ENCODE data around the gene HLA-DQA1. TPM values are rescaled to one million over a fixed set of nuclear protein-coding genes. Genes with fewer than 3 reads are reported as not detected.
"Not testable (repeated sequence)": the region's sequence is repeated elsewhere in the genome, so short reads cannot be mapped to it uniquely, and the experiment has no call there.

Gene HLA-DQA1
- total RNA-seq (ENCODE audit: low replicate concordance), result not detected in 2 replicates

DNA sequence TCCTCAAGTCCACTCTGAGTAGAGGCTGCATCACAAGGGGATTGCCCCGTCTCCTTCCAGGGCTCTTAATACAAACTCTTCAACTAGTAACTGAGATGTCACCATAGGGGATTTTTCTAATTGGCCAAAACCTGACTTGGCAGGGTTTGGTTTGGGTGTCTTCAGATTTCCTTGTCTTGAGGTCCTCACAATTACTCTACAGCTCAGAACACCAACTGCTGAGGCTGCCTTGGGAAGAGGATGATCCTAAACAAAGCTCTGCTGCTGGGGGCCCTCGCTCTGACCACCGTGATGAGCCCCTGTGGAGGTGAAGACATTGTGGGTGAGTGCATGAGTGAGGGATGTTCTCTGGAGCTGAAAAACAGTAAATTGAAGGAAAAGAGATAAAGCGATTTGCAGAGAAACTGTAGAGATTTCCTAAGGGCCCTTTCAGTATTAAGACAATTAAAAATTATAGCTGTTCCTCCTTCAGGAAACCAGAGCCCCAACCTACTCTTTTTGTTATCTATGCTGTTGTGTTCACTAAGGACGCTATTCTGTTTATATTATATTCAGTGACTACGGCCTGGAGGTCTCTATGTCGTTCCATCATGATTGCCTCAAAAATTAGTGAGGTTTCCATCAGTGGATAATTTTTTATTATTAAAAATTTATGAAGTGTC lies at the start of gene HLA-DQA1:
TSS of gene HLA-DQA1 (plus strand) at position 188 of the 662 bp plus-strand sequence. CDS start at position 241, 53 bp downstream.
- no peak for TF ChIP-seq EZH2phosphoT487 (IDR thresholded peaks at IDR 0.05)
- Histone ChIP-seq H4K20me1 (ENCODE audit: low read depth) (no peaks in the 10 kb centered on the region), H3F3A (ENCODE audit: low read depth) (no peaks in the 10 kb centered on the region), H3K27me3 (no peaks in the 10 kb centered on the region), H3K79me2 (ENCODE audit: low read depth) (no peaks in the 10 kb centered on the region), H3K36me3 (no peaks in the 10 kb centered on the region), H2AFZ (replicated peaks) (peak within 1 kb of the TSS; percentile 63), H3K9ac (no peak within 1 kb of the TSS), H3K4me2 (no peak within 1 kb of the TSS), H3K9me3 (ENCODE audit: low read depth) (no peaks in the 10 kb centered on the region), H3K27ac (no peak within 1 kb of the TSS), H3K4me3 (no peak within 1 kb of the TSS), H3K4me1 (no peaks in the 10 kb centered on the region)
- H3K9me3 Mint-ChIP-seq, result no peaks in the 10 kb centered on the region
- H3K27me3 Mint-ChIP-seq (ENCODE audit: insufficient read depth, low read depth), result peaks cover 3% of the 10 kb centered on the region
- peaks cover 8% of the 10 kb centered on the region for H3K4me1 Mint-ChIP-seq
- H3K4me3 Mint-ChIP-seq, result no peak within 1 kb of the TSS
- no peak for DNase-seq (ENCODE audit: low spot score)
- H3K36me3 Mint-ChIP-seq, result no peaks in the 10 kb centered on the region
- H3K27ac Mint-ChIP-seq, result no peak within 1 kb of the TSS

DNA sequence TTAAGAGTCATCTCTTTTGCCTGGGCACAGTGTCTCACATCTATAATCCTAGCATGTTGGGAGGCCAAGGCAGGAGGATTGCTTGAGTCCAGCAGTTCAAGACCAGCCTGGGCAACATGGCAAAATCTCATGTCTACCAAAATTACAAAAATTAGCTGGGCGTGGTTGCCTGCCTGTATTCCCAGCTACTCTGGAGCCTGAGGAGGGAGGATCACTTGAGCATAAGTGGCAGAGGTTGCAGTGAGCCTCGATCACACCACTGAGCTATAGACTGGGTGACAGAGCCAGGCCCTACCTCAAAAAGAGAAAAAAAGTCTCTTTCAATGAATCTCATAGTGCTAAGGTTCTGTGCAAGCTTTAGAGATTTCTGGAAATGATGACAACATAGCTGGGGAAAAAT lies 49.0 kb upstream of the HLA-DQA1 start:
- H3K9ac ChIP-seq, result no peak overlapping the region
- DNase-seq (ENCODE audit: low spot score), result no peak
- no peak overlapping the region for H3K27ac ChIP-seq
- H3K36me3 Mint-ChIP-seq, result no peaks in the 10 kb centered on the region
- peaks cover 8% of the 10 kb centered on the region for H3K4me1 Mint-ChIP-seq
- H3K27ac Mint-ChIP-seq, result no peak overlapping the region
- no peak overlapping the region for H3K4me3 Mint-ChIP-seq
- H4K20me1 ChIP-seq (ENCODE audit: low read depth), result no peaks in the 10 kb centered on the region
- H3F3A ChIP-seq (ENCODE audit: low read depth), result no peaks in the 10 kb centered on the region
- H3K36me3 ChIP-seq, result no peaks in the 10 kb centered on the region
- TF ChIP-seq EZH2 (IDR thresholded peaks at IDR 0.05) (no peak), CTCF (IDR thresholded peaks at IDR 0.05) (no peak), EZH2phosphoT487 (IDR thresholded peaks at IDR 0.05) (no peak)
- no peaks in the 10 kb centered on the region for H3K4me1 ChIP-seq
- H2AFZ ChIP-seq (replicated peaks), result no peak overlapping the region
- no peaks in the 10 kb centered on the region for H3K9me3 ChIP-seq (ENCODE audit: low read depth)
- no peaks in the 10 kb centered on the region for H3K79me2 ChIP-seq (ENCODE audit: low read depth)
- H3K4me3 ChIP-seq, result no peak overlapping the region
- no peak overlapping the region for H3K4me2 ChIP-seq
- peaks cover 11% of the 10 kb centered on the region for H3K27me3 Mint-ChIP-seq (ENCODE audit: insufficient read depth, low read depth)
- no peaks in the 10 kb centered on the region for H3K9me3 Mint-ChIP-seq
- peaks cover 21% of the 10 kb centered on the region for H3K27me3 ChIP-seq

DNA sequence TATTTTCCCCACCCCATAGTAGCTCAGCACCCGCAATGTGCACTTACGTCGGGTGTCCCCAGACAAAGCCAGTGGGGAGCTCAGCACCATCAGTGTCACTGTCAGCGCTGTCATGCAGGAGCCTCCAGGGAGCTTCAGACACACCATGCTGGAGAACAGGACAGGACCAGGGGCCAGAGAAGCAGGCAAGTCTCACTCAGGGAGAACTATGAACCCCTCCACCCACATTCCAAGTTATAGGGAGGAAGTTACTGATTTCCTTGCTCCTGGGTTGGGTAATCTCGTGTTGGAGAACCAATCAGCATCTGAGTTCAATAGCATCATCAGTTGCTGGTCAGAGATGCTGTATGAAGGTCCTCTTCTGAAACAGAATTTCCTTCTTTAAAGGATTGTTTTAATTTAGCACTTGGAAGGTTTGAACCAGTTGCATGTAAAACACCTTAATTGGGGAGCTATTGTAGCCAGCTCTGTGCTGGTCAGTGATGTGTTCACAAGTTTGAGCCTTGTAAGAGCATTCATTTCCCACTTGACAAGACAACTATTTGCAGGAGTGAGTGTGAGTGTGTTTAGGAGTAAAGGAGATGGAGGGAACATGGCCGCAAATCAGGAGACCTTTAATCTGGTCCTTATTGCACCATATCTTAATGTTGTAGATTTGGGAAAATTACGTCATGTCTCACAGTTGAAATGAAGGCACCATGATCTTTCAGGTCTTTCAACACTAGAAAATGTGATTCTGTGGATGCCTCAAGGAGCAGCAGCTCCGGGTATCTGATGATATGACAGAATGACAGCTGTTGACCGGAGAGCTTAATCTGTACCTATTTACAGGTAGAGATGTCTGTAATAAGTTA lies 47.4 kb upstream of the HLA-DQA1 start, which contains the start of gene HLA-DRB1:
TSS of gene HLA-DRB1 (minus strand) at position 253 of the 854 bp plus-strand sequence. CDS start at position 147, 106 bp downstream.
- TF ChIP-seq EZH2 (IDR thresholded peaks at IDR 0.05), result no peak
- TF ChIP-seq EZH2phosphoT487 (IDR thresholded peaks at IDR 0.05), result no peak
- TF ChIP-seq CTCF (IDR thresholded peaks at IDR 0.05), result no peak
- H3K4me3 ChIP-seq, result no peak within 1 kb of the TSS
- no peak within 1 kb of the TSS for H3K27ac Mint-ChIP-seq
- peaks cover 18% of the 10 kb centered on the region for H3K27me3 ChIP-seq
- no peaks in the 10 kb centered on the region for H3K9me3 Mint-ChIP-seq
- no peaks in the 10 kb centered on the region for H3K36me3 Mint-ChIP-seq
- H3K4me2 ChIP-seq, result no peak within 1 kb of the TSS
- H3K4me1 ChIP-seq, result peaks cover 5% of the 10 kb centered on the region
- H4K20me1 ChIP-seq (ENCODE audit: low read depth), result no peaks in the 10 kb centered on the region
- H3K27me3 Mint-ChIP-seq (ENCODE audit: insufficient read depth, low read depth), result peaks cover under 1% of the 10 kb centered on the region
- H3K4me1 Mint-ChIP-seq, result no peaks in the 10 kb centered on the region
- H3K79me2 ChIP-seq (ENCODE audit: low read depth), result no peaks in the 10 kb centered on the region
- H2AFZ ChIP-seq (replicated peaks), result peak within 1 kb of the TSS; percentile 75
- no peak within 1 kb of the TSS for H3K27ac ChIP-seq
- H3K9me3 ChIP-seq (ENCODE audit: low read depth), result no peaks in the 10 kb centered on the region
- no peak within 1 kb of the TSS for H3K4me3 Mint-ChIP-seq
- no peak within 1 kb of the TSS for H3K9ac ChIP-seq
- no peaks in the 10 kb centered on the region for H3F3A ChIP-seq (ENCODE audit: low read depth)
- H3K36me3 ChIP-seq, result no peaks in the 10 kb centered on the region
- DNase-seq (ENCODE audit: low spot score), result peak; percentile 27

DNA sequence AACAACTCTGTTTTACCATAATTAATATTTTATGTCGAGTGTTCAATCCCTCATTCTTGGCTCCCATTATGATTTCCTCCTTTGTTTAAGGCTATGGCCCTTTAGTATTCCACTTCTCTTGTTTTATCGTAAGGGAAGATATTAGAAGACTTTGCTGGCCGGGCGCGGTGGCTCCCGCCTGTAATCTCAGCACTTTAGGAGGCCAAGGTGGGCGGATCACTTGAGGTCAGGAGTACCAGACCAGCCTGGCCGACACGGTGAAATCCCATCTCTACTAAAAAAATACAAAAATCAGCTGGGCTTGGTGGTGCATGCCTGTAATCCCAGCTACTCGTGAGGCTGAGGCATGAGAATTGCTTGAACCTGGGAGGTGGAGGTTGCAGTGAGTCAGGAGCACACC lies 46.5 kb upstream of the HLA-DQA1 start:
- not testable (repeated sequence) for H2AFZ ChIP-seq (replicated peaks)

More for the DNA sequence above, 46.5 kb upstream of the HLA-DQA1 start:
- not testable (repeated sequence) for H3K4me1 ChIP-seq; H3K27me3 ChIP-seq; H3K9me3 ChIP-seq (ENCODE audit: low read depth); H3K4me2 ChIP-seq; H3K79me2 ChIP-seq (ENCODE audit: low read depth); H3K27ac Mint-ChIP-seq; H3F3A ChIP-seq (ENCODE audit: low read depth); H3K36me3 ChIP-seq; H3K4me3 Mint-ChIP-seq; H3K4me1 Mint-ChIP-seq; H3K4me3 ChIP-seq; H3K36me3 Mint-ChIP-seq; H3K9me3 Mint-ChIP-seq; H3K27ac ChIP-seq; H3K9ac ChIP-seq; H4K20me1 ChIP-seq (ENCODE audit: low read depth); H3K27me3 Mint-ChIP-seq (ENCODE audit: insufficient read depth, low read depth); DNase-seq (ENCODE audit: low spot score)

Measured in neural progenitor cell (in vitro differentiated cells).